Body of pancreas (tissue), 4 donors: Measurements from ENCODE around the gene SLC66A1. TPM values are rescaled to one million over a fixed set of nuclear protein-coding genes. Genes with fewer than 3 reads are reported as not detected.

Experiments
- ATAC-seq: fragments of 150-250 bp; one replicate; pipeline ENCODE4 v1.9.1; 2016
- DNase-seq, 4 donors: peaks; one replicate each; pipeline ENCODE4 v3.0.0-alpha.2; 2019
- H3K27ac ChIP-seq, 4 donors: fragments of 200-600 bp; sonication (generic); 1 replicate in 3 of 4; 2 replicates in 1 of 4; pipeline versions ENCODE4 v1.5.1 to v1.6.1; 2016 to 2019; ENCODE audit warnings: mild to moderate bottlenecking in 1 of 4, mixed read lengths in 1 of 4, moderate library complexity in 1 of 4
- H3K27me3 ChIP-seq, 2 donors: fragments of 200-600 bp; sonication (generic); one replicate each; pipeline ENCODE4 v1.6.0; 2016; ENCODE audit warnings: mild to moderate bottlenecking in 1 of 2
- H3K36me3 ChIP-seq, 2 donors: fragments of 200-600 bp; sonication (generic); replicated peaks in 1 of 2; 2 replicates each; pipeline ENCODE4 v1.5.1; 2016; ENCODE audit warnings: low read depth in 2 of 2; ENCODE audit not compliant: insufficient read depth in 1 of 2
- H3K4me1 ChIP-seq: fragments of 200-600 bp; sonication (generic); one replicate; pipeline ENCODE4 v1.6.0; 2016
- H3K4me3 ChIP-seq, 2 donors: fragments of 200-600 bp; sonication (generic); 1 replicate in 1 of 2; 2 replicates in 1 of 2; pipeline ENCODE4 v1.5.1; 2016 to 2019
- H3K9me3 ChIP-seq, 3 donors: fragments of 200-600 bp; sonication (generic); 1 replicate in 2 of 3; 2 replicates in 1 of 3; pipeline ENCODE4 v1.5.1; 2016
- CTCF ChIP-seq, 7 experiments: fragments of 450-650 bp in 4 of 7; fragments of 200-600 bp in 3 of 7; sonication (generic) in 3 of 7; IDR thresholded peaks; one replicate each; pipeline ENCODE4 v1.5.1; 2016 to 2019; ENCODE audit warnings: antibody characterized with exemption in 7 of 7
- POLR2A ChIP-seq, 3 donors: fragments of 450-650 bp; IDR thresholded peaks; one replicate each; pipeline ENCODE4 v1.6.1; 2016; ENCODE audit warnings: antibody characterized with exemption in 3 of 3, mild to moderate bottlenecking in 2 of 3
- WGBS, 2 donors: methylation state at CpG; one replicate each; pipeline ENCODE4 v1.1.5; 2017; 5-methylcytosine and 5-hydroxymethylcytosine counted together
- intact Hi-C: fragments of 100-400 bp; cut with DNase I; formaldehyde crosslinking; loops from one replicate; pipeline ENCODE4 v1.15.1; 2023
- total RNA-seq, 2 donors: library from RNA; depleted of rRNA; stranded (reverse); fragments of >200 nt; gene quantifications; one replicate each; pipeline ENCODE4 v1.1.0, GENCODE V29; 2016

SLC66A1 gene
- total RNA-seq, 2 donors from 2014 or later, result 9.6 to 23.4 TPM

GRCh38 chr1:19307794-19308508, 4.2 kb upstream of the SLC66A1 start:
- ATAC-seq (no peak), DNase-seq (no peak)
- H3K4me3 ChIP-seq, result no peak overlapping the region
- H3K27me3 ChIP-seq, result no peaks in the 10 kb centered on the region
- peaks cover 24% of the 10 kb centered on the region for H3K4me1 ChIP-seq
- WGBS, 2 donors, result 70 to 91% methylated on average over 1 to 10 of the region's 10 CpGs
- H3K9me3 ChIP-seq, result no peaks in the 10 kb centered on the region
- intact Hi-C loops, result loop anchor here (10.0 kb wide), 1 partner anchor 53 kb away; the partner anchor contains the start of genes EMC1 and MRTO4
- peaks cover 0 to 18% of the 10 kb centered on the region in 2 donors for H3K36me3 ChIP-seq
- no peak for TF ChIP-seq CTCF (IDR thresholded peaks at IDR 0.05)
- TF ChIP-seq POLR2A (IDR thresholded peaks at IDR 0.05), result no peak
- no peak overlapping the region for H3K27ac ChIP-seq

- 90 to 97% methylated on average over 2 to 3 of the region's 3 CpGs for WGBS, 2 donors
- intact Hi-C loops, result loop anchor here (10.0 kb wide), 1 partner anchor 54 kb away; the partner anchor contains the start of genes EMC1 and MRTO4
- DNase-seq (no peak), ATAC-seq (no peak)
- no peaks in the 10 kb centered on the region for H3K27me3 ChIP-seq
- peaks cover 0 to 15% of the 10 kb centered on the region in 2 donors for H3K36me3 ChIP-seq
- H3K27ac ChIP-seq, result no peak overlapping the region
- peaks cover 30% of the 10 kb centered on the region for H3K4me1 ChIP-seq
- H3K9me3 ChIP-seq, result no peaks in the 10 kb centered on the region
- H3K4me3 ChIP-seq, result no peak overlapping the region
- TF ChIP-seq POLR2A (IDR thresholded peaks at IDR 0.05) (no peak), CTCF (IDR thresholded peaks at IDR 0.05) (no peak)
Measured at GRCh38 chr1:19308509-19308907, 3.6 kb upstream of the SLC66A1 start.

GRCh38 chr1:19309123-19309813, 2.9 kb upstream of the SLC66A1 start:
- H3K36me3 ChIP-seq, result peaks cover 0 to 15% of the 10 kb centered on the region in 2 donors
- intact Hi-C loops, result loop anchor here (10.0 kb wide), 1 partner anchor 54 kb away; the partner anchor contains the start of genes EMC1 and MRTO4
- 76 to 92% methylated on average over 6 of the region's 6 CpGs for WGBS, 2 donors
- no peak overlapping the region for H3K27ac ChIP-seq
- ATAC-seq (no peak), DNase-seq (no peak)
- no peak overlapping the region for H3K4me3 ChIP-seq
- TF ChIP-seq CTCF (IDR thresholded peaks at IDR 0.05) (no peak), POLR2A (IDR thresholded peaks at IDR 0.05) (no peak)
- H3K9me3 ChIP-seq, result no peaks in the 10 kb centered on the region
- H3K4me1 ChIP-seq, result peaks cover 37% of the 10 kb centered on the region
- H3K27me3 ChIP-seq, result no peaks in the 10 kb centered on the region

- Histone ChIP-seq H3K4me3 (no peak overlapping the region), H3K27ac (no peak overlapping the region), H3K4me1 (peaks cover 43% of the 10 kb centered on the region), H3K36me3 (peaks cover 0 to 14% of the 10 kb centered on the region in 2 donors), H3K27me3 (no peaks in the 10 kb centered on the region), H3K9me3 (no peaks in the 10 kb centered on the region)
- intact Hi-C loops, result no loop called here
- DNase-seq (no peak), ATAC-seq (no peak)
- no peak for TF ChIP-seq POLR2A (IDR thresholded peaks at IDR 0.05)
- TF ChIP-seq CTCF (IDR thresholded peaks at IDR 0.05), result no peak
- WGBS, 2 donors, result 87 to 93% methylated on average over 7 of the region's 7 CpGs
Measured at GRCh38 chr1:19310061-19310460, 2.1 kb upstream of the SLC66A1 start.
